Fibroblast of villous mesenchyme (primary cell): ENCODE data around the gene SCGB1A1. TPM values are rescaled to one million over a fixed set of nuclear protein-coding genes. Genes with fewer than 3 reads are reported as not detected.
"Not testable (repeated sequence)": the region's sequence is repeated elsewhere in the genome, so short reads cannot be mapped to it uniquely, and the experiment has no call there.

Experiments
- DNase-seq: peaks from one replicate; pipeline ENCODE4 v3.0.0-alpha.2; 2010; ENCODE audit warnings: low read depth
- H3K4me3 ChIP-seq: 2 replicates; pipeline ENCODE4 v1.5.1; 2011; ENCODE audit warnings: low read depth, mild to moderate bottlenecking, low read length
- total RNA-seq: library from RNA; depleted of rRNA; stranded (reverse); fragments of >200 nt; gene quantifications from 2 replicates; pipeline ENCODE4 v1.2.3, GENCODE V29; 2012
- TF ChIP-seq, protein P1 (sequence below): IDR thresholded peaks from 2 replicates; pipeline ENCODE4 v1.5.1; 2012; ENCODE audit warnings: low read depth, mild to moderate bottlenecking, low read length; ENCODE audit not compliant: insufficient read depth

SCGB1A1 gene
- total RNA-seq, 1 donor: not detected

DNA sequence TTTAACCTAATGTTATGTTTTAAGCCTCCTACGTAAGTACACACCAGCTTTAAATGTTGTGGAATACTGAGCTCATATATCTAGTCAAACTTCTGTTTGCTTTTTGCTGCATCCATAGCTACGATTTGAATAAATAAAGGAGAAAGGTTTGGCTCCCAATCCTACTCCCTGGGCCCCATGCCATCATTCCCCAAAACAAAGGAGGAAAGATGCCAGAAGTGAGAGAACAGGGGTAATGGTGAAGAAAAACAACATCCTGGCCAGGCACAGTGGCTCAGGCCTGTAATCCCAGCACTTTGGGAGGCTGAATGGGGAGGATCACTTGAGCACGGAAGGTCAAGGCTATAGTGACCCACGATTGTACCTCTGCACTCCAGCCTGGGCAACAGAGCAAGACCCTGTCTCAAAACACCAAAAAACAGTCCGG is 26.5 kb downstream of the SCGB1A1 start:
- H3K4me3 ChIP-seq: no peak overlapping the region
- DNase-seq: peak; percentile 33
- TF ChIP-seq, protein P1, sequence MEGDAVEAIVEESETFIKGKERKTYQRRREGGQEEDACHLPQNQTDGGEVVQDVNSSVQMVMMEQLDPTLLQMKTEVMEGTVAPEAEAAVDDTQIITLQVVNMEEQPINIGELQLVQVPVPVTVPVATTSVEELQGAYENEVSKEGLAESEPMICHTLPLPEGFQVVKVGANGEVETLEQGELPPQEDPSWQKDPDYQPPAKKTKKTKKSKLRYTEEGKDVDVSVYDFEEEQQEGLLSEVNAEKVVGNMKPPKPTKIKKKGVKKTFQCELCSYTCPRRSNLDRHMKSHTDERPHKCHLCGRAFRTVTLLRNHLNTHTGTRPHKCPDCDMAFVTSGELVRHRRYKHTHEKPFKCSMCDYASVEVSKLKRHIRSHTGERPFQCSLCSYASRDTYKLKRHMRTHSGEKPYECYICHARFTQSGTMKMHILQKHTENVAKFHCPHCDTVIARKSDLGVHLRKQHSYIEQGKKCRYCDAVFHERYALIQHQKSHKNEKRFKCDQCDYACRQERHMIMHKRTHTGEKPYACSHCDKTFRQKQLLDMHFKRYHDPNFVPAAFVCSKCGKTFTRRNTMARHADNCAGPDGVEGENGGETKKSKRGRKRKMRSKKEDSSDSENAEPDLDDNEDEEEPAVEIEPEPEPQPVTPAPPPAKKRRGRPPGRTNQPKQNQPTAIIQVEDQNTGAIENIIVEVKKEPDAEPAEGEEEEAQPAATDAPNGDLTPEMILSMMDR: no peak

DNA sequence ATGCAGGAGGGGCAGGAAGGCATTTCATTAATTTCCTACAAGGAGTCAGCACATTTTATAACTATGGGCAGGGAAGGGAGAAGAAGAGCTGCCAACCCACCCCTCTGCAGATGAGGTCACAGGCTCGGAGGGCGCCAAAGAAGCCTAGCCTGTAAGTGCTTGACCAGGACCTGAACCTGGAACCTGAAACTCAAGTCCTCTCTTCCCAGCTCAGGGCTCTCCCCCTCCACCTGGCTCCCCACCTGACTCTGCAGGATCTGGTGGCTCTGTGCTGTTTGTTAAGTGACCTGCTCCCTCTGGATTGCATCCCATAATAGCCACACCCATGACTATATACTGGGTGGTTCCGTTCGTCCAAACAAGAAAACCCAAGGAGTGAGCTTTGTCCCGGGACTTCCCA is 27.3 kb downstream of the SCGB1A1 start:
- no peak for DNase-seq
- H3K4me3 ChIP-seq: no peak overlapping the region
- TF ChIP-seq, protein P1: no peak

DNA sequence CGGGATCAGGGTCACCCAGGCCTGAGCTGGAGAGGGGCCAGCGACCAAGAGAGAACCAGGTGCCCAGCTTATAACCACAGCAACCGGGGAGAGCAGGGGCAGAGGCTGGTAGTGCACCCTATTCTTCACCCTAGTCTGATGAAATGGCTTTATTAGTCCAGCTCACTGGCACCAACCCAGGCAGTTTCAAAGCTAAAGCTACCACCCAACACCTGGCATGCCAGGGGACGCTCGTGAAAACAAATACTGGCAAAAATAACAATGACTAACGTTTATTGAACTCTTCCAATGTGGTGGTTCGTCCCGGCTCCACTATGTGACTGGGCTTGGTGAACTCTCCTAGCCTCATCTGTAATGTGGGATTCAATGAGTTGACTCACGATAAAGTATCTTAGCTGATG is 30.6 kb downstream of the SCGB1A1 start:
- no peak for DNase-seq
- TF ChIP-seq, protein P1: no peak
- no peak overlapping the region for H3K4me3 ChIP-seq

DNA sequence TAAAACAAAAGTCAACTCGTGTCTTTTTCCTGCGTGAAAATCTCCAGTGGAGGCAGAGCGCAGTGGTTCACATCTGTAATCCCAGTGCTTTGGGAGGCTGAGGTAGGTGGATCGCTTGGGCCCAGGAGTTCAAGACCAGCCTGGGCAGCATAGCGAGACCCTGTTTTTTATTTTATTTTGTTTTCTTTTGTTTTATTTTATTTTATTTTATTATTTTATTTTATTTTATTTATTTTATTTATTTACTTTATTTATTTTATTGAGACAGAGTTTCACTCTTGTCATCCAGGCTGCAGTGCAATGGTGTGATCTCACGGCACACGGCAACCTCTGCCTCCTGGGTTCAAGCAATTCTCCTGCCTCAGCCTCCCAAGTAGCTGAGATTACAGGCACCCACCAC is 31.1 kb downstream of the SCGB1A1 start:
- H3K4me3 ChIP-seq, DNase-seq: not testable (repeated sequence)

DNA sequence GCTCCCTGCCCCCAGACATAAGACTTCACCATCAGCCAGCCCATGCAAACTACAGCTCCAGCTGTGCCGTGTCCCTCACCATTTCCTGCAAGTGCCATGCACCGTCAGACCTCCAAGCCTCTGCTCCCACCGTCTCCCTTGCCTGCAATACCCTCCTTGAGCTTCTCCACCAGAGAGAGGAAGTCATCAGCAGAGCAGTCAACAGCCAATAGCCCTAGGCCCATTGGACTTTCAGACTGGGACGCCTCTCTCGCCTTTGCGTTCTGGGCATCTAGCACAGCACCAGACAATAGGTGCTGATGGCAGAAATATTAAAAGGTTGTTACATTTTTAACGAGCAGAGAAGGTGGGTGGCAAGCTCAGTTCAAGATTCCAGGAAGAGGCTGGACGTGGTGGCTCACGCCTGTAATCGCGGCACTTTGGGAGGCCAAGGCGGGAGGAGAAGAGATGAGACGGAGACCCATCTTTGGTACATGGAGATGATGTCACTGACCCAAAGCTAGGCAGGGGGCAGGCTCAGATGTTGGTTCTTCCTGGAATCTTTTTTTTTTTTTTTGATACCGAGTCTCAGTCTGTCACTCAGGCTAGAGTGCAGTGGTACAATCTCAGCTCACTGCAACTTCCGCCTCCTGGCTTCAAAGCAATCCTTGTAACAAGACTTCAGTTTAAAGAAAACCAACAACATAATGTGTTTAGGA is 31.9 kb downstream of the SCGB1A1 start:
- H3K4me3 ChIP-seq: no peak overlapping the region
- TF ChIP-seq, protein P1: no peak
- DNase-seq: no peak

DNA sequence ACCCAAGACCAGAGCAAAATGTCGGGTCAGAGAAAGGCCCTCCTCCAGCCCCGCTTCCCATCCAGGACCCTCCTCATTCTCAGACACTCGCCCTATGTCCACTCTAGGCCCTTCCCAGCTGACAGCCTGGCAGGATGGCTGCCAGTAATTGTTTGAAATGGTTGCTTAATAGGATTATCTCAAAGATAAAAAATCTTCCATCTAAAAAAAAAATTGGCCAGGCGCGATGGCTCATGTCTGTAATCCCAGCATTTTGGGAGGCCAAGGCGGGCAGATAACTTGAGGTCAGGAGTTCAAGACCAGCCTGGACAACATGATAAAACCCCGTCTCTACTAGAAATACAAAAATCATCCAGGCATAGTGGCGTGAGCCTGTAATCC is 32.4 kb downstream of the SCGB1A1 start:
- TF ChIP-seq, protein P1: no peak
- DNase-seq: no peak

DNA sequence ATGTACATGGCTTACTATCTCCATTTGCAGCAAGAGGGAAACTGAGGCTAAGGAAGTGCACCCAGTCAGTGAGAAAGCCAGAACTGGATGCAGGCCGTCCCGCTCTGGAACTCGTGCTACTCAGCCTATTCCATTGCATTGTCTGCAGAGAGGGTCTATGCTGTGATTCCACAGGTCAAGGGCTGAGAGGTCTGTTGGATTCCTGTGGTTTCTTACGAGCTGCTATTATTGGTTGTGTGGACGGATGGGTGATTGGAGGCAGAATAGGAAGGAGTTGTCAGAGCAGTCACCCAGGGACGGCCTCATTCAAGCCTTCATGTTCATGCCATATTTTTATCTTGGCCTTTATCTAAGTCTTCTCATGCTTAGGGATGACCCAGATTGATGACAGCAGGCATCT is 33.4 kb downstream of the SCGB1A1 start:
- TF ChIP-seq, protein P1: no peak
- peak; percentile 22 for DNase-seq
- no peak overlapping the region for H3K4me3 ChIP-seq

More for the DNA sequence above, 32.4 kb downstream of the SCGB1A1 start:
- H3K4me3 ChIP-seq: no peak overlapping the region
